Forelimb muscle (tissue), 1 donor: Measurements from ENCODE around the gene NR5A2. TPM values are rescaled to one million over a fixed set of nuclear protein-coding genes. Genes with fewer than 3 reads are reported as not detected.

Experiments used
- DNase-seq: peaks from one replicate; pipeline ENCODE4 v3.0.0-alpha.2; 2013; ENCODE audit warnings: low read depth
- polyA plus RNA-seq: library from polyadenylated mRNA; unstranded; fragments of 120-200 nt; gene quantifications from one replicate; pipeline ENCODE4 v1.2.1, GENCODE V29; 2013; ENCODE audit not compliant: insufficient read length

NR5A2 gene
- polyA plus RNA-seq, 1 donor, result 1.7 TPM

- no peak for DNase-seq
These were observed 177.9 kb downstream of the NR5A2 start for GRCh38 chr1:200205216-200205995.

- DNase-seq, result no peak
These were observed 178.8 kb downstream of the NR5A2 start for GRCh38 chr1:200206340-200206739.

GRCh38 chr1:200206761-200207160 lies 179.3 kb downstream of the NR5A2 start:
- no peak for DNase-seq

- DNase-seq, result no peak
These were observed 180.2 kb downstream of the NR5A2 start for GRCh38 chr1:200207711-200208126.

GRCh38 chr1:200211157-200211556 lies 183.6 kb downstream of the NR5A2 start:
- no peak for DNase-seq

- DNase-seq, result no peak
These were observed 185.9 kb downstream of the NR5A2 start for GRCh38 chr1:200213392-200213791.

- DNase-seq, result no peak
These were observed 186.4 kb downstream of the NR5A2 start for GRCh38 chr1:200213921-200214320.

GRCh38 chr1:200215350-200215749 lies 187.8 kb downstream of the NR5A2 start:
- DNase-seq, result no peak

- DNase-seq, result no peak
These were observed 190.2 kb downstream of the NR5A2 start for GRCh38 chr1:200217703-200218102.

GRCh38 chr1:200221614-200222282 lies 194.2 kb downstream of the NR5A2 start:
- DNase-seq, result no peak

GRCh38 chr1:200223207-200223606 lies 195.7 kb downstream of the NR5A2 start:
- DNase-seq, result no peak

GRCh38 chr1:200223613-200224012 lies 196.1 kb downstream of the NR5A2 start:
- DNase-seq, result no peak

GRCh38 chr1:200224315-200224714 lies 196.8 kb downstream of the NR5A2 start:
- no peak for DNase-seq

GRCh38 chr1:200226268-200226968 lies 198.9 kb downstream of the NR5A2 start:
- DNase-seq, result no peak

GRCh38 chr1:200226969-200227303 lies 199.4 kb downstream of the NR5A2 start:
- no peak for DNase-seq
